HPDE6-E6E7 (cell line): ENCODE data around the gene CRY1.

ENCODE experiments used
- DNase-seq: peaks from one replicate; pipeline ENCODE4 v3.0.0; 2011; ENCODE audit warnings: missing footprints; ENCODE audit errors: extremely low spot score

CRY1 gene

DNA sequence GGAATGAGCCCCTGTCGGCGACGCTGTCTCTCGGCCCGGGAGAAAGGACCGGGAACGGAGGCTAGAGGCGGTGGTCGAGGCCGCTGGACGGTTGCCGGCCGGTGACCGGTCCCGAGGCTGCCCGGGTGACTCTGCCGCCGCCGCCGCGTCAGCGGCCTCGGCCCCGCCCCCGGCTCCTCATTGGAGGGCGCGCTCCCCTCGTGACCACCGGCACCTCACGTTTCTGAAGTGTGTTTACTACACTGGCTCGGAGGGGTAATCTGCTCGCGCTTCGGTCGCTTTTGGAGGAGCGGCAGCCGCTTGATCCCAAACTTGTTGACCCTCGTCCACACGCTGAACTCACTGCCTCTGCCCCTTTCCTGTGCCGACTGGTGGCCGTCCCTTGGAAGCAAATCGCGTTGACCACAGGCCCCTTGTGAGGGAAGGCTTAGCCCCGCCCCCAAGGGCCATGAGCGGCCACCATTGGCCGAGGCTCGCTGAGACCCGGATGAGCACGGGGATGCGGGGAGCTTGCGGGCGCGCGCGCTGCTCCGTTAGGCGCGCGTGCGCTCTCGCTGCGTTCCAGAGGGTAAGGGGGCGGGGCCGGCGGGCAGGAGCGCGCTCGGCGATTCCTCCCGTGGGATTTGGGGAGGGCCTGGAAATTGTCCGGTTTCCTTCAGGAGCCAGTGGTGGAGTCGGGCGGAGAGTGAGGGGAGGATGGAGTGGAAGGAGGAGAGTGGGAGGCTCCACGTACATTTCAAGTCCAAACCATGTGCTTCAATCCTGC, at the start of gene CRY1:
Gene CRY1 (minus strand): TSS at position 133 of the 766 bp plus-strand sequence. CDS start 588 bp downstream, outside the sequence.
- DNase-seq = peak; percentile 85

DNA sequence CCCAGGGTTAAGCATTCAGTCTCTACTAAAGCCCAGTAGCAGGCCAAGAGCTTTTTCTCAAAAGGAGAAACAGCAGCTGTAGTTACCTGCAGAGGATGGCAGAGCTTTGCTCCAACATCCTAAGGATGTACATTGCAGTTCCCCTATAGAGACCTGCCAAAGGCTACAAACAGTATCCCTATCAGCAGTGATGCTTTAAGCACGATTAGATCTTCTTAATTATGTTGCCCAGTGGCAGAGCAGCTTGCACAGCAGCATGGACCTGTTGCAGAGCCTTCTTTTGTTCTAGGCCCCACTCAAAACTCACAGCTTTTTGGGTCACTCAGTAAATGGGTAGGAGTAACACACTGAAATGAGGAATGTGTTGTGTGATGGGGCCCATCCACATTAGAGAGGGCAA, 46.4 kb upstream of the CRY1 start:
- DNase-seq = no peak

DNA sequence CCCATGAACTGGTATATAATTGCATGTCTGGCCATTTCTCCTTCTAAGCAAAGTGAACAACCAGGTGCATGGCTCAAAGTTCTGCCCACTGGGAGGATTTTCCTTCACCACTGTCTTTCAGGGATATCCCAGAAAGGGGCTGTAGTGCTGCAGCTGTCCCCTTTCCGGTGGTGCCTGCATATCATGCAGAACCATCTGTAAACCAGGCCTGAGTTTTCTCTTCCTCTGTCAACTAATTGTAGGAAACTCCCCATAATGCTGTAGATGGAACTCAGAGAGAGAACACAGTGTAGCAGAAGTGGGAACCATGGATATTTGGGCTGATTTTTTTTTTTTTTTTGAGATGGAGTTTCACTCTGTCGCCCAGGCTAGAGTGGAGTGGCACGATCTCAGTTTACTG, 45.6 kb upstream of the CRY1 start:
- DNase-seq = no peak

DNA sequence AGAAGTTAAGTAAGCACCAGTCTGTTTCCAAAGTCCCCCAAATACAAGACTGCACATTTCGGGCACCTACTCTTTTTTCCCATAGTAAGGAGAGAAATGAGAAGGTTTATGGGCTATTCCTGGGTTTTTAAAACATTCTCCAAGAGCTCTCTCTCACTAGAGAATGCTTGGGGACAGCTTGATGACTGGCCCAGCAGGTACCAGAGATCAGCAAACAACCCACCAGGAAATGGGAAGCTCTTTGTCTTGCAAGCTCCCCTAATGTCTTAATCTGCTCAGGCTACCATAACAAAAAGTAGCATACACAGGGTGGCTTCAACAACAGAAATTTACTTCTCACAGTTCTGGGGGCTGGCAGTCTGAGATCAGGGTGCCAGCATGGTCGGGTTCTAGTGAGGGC, 41.8 kb upstream of the CRY1 start:
- DNase-seq = no peak

DNA sequence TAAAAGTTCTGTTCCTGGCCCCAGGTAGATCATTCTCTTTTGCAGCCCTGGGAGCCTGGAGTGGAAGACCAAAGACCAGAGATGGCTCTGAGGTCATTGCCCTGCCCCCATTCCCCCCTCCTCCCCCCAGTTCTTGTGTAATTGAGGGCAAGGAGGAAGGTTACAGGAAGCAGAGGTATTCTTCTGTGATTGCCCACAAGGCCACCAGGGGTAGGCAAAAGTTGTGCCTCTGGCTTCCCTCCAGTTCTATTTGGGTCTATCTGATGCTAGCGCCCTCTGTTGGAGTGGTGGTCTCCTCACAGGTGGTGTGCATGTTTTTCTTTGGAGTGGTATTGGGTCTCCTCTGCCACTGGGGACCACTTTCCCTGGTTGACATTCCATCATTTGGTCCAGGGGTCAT, 41.2 kb upstream of the CRY1 start:
- no peak for DNase-seq

DNA sequence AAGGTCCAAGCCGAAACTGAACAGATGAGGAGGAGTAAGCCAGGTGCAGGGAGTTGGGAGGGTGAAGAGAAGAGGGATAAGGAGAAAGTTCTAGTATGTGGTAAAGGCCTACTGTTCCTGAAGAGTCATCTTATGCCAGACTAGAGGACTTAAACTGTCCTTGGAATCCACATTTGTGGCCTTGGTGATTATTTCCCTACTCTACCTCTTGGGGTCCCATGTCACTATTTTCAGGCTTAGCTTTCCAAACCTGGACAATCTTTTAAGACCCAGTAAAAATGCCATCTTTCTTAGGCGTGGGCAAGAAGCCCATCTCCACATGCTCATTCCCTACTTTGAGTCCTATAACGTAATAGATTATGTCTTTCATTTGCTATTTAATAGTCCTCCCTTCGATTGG, 40.1 kb upstream of the CRY1 start:
- DNase-seq = no peak

DNA sequence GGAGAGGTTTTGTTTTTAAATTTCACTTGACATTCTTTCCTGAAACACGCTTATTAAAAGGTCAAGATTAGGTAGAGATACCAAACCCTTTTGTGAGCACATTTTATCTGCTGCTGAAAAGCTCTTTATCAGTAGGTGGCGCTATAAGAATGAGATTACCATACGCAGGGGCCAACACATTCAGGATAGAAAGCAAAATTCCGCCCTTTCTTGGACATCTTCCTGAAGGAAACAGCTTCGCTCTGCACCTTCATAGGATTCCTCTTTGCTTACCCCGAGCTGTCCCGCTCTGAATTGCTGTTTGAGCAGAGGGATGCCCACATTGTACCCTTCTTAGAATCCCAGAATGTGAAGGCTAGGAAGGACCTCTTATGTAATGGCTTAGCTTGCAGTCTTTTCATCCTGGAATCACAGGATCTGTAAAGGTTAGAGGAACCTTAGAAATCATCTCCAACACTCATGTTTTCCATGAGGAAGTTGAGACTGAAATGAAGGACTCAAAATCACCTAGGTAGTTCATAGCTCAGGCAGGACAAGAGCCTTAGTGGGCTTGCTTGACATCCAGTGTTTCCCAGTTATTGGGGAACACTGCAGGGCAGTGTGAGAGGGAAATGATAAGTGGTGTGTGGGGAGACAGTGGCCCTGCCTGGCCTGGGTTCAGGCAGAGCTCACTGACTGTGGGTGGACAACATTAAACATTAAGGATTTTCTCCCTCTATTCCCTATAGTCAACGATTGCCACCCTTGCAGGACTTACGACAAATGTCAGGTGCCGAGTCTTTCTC, 38.7 kb upstream of the CRY1 start:
- peak; percentile 72 for DNase-seq

DNA sequence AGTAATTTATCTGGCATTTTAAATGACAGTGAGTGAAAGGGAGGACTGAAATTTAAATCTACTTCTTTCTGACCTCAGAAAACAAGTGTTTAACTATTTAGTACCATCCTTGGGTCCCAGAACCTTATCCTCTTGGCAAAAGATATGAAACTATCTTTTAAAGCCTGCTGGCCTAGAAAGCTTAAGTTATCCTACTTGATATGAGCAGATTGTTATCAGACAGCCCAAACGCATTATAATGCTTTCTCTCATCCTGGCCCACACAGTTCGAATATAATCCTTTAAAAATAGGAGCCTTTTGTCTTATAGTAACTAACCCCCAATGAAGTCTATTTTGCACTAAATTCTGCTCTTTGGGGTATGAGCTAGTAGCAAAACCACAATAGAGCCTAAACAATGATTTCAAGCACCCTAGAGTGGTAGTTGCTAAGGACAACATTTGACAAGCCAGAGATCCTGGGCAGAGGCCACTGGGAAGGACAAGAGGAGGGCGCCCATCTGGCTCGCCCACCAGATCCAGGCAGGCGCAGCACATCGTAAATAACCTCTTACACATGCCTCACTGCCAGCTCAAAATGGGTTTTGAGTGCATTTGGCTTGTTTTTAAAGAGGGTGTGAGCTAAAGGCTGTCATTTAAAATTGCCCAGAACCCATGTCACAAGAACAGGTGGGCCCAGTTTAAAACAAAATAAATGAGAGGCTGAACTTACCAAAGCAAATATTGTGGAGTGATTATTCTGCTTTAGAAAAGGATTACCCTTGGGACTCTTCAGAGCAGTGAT, 37.7 kb upstream of the CRY1 start:
- no peak for DNase-seq

DNA sequence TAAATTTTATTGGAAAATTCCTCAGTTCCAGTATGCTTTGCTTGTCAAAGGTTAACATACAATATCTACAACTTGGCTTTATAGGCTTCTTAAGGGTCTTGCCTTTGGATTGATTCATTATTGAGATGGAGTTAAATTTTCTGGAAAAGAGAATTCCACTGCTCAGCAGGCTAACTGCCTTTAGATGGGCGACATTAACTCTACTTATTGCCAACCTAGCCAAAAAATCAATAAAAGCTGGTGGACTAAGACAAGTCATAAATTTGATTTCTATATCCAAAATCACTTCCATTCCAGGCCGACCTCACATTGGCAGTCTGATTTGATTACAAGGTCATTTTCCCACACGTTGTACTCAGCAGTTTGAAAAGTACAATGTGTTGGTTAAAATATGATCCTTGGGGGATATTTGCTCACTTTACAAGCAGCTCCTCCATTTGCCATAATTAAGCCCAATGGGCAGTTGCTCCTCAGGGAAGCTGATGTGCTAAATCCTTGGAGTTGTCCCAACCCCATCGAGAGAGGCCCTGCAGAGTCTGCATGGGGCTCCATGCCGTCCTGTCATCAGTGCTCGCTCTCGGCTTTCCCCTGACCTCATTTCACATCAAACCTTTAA, 36.1 kb upstream of the CRY1 start:
- DNase-seq = no peak

DNA sequence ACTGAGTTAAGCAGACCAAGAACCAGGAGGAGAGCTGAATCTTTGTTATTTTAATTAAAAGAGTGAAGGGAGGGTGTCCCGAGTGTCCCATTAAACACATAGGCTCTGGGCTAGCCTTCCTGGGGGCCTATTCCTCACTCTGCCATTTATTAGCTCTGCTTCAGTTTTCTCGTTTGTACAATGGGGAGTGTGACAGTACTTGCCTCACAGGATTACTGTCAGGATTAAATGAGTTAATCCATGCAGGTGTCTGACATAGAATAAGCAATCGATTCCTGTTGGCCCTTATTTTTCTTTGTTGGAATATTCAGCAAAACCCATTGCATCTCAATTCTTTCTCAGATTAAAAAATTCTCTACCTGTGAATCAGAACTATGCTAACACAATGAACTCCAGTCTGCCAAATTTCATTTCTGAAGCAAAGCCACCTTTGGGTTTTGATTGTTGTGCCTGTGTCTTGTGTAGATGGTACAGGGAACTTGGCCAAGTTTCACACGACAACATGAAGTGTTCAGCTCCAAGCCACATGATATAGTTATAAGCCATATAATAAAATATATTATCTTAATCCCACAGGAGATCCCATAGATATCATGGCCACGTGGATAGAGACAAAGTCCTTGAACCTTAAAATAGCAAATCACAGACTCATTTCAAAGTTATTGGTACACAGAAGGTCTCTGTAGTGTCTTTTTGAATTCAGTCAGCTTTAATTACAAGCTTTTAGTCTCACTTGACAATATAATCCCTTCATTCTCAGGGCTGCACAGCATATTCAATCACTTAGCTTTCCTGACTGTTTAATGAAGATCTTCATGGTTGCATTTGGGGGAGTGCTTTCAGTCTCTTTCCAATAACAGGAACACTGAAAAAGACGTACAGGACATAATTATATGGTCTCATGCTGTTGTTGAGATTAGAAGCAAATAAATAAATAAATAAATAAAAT, 34.4 kb upstream of the CRY1 start:
- no peak for DNase-seq

DNA sequence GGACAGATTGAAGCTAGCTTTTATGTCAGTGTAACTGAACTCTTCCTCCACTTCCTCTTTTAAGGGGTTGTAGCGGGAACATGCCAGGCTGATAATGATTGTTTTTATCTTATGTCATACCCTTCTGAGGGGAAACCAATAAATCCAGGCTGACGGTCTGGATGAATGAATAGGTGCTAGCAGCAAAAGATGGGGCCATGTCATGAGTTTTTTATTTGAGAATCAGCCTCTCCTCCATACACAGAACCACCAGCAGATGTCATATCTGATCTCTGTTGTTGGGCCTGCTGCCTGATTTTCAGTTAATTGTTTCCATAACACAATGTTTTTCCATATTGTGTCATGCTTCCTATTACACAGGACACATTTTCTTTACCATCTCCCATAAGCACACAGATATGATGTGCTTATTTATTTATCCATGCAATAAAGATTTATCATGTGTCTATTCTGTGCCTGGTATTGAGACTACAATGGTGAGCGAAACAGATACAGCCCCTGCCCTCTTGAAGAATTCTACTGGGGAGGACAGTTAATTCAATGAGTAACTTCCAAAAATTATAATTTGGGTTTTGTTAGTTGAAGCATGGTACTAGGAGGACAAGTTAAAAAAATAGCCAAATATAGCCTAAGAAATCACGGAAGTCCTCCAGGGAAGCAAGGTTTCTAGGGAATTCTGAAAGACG, 33.6 kb upstream of the CRY1 start:
- DNase-seq = peak; percentile 25

DNA sequence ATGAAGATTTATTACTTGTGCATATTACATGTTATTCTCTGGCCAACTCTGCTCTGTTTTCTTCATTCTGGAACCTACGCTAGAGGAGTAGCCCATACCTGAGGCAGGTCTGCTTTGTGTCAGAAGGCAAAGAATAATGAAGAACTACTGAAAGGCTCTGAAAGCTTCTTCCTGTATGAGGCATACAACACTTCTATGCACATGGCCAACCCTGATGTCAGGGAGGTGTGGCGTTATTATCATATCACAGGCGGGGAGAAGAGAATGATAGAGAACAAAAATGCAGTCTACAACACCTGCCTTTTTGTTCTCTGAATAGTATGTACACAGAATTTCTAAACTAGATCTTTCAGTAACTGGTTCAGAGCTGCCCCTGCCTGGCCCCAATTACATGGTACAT, 32.5 kb upstream of the CRY1 start:
- DNase-seq = no peak

DNA sequence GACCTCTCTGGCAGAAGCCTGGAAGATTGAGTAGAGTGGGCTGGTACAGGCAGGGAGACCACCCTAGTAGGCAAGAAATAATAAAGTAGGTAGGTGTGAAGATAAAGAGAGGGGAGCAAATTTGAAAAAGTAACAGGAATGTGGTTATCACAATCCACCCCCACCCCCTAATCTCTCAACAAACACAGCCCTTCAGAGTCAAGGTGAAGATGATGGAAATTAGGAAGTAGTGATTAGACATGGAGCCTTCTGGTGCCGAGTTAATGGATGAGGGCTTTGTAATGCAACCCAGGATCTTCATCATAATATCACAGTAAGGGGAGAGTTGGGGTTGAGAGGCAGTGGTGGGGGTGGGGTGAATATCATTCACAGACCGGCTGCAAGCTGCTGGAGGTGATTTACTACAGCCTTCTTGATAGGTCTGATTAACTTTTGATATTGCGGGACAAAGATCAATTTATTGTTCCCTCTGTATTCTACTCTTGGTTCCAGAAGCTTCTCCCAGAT, 29.2 kb upstream of the CRY1 start:
- no peak for DNase-seq

DNA sequence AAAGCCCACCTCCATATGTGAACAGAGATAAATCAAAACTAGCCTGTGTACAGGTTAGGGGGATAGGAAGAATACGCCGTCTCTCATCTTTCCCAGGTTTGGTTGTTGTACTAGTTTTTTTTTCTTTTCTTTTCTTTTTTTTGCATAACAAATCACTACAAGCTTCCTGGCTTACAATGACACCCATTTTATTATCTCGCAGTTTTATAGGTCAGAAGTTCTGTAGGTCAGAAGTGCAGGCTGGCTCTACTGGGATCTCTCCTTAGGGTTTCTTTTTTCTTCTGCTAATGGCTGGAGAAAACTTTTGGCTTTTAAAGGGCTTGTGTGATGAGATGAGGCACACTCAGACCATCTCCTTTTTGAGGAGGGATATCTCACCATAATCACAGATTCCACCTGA, 25.7 kb upstream of the CRY1 start:
- DNase-seq = no peak

DNA sequence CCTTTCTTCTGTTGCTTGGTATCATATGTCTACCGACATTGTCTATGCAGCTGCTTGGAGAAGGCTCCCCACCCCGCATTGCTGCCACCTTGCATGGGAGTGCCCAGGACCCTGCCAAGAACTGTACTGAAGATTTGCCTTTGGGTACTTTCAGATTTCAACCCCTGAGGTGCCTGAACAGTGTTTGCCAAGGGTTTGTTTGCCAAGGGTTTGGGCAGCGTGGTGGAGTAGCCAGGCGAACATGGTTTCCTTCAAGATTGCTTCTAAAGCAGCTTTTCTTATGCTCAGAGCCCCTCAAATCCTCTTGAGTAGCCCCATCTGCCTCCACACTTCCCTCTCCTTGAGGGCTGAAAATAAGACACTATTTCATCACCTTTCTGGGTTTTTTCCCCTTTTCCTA, 25.3 kb upstream of the CRY1 start:
- no peak for DNase-seq

DNA sequence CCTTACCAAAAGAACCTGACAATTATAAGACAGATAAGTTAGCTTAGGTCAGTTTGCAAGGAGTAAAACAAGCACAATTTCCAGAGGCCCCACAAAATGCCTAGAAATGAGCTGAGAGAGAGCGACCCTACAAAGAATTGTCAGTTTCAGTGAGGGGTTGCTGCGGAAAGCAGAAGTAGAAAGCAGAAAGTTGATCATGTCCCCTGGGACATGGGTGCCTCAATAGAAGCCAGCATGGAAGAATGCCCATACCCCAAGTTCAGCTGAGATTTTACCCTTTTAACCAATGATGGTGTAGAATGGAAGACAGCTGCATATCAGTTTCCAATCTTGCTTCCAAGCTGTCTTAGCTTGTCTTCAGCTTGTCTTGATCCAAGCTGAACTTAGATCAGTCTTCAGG, 21.8 kb upstream of the CRY1 start:
- DNase-seq = no peak

DNA sequence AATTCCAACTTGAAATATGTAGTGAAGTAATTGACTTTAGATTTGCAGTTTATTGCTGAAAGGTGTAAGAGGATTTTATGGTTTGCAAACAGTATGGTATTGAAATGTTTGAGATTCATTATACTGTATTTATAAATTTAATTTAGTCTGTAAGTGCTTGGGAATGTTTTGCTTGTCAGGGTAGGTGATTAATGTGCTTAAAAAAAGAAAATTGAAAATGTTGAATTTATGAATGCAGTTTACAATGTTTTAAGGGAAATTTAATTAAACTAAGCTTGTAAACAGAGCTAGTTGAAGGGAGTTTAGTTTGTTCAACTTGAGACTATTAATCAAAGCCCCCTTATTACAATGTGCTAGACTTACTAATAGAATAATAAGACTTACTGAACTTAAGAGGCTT, 18.0 kb upstream of the CRY1 start:
- no peak for DNase-seq

DNA sequence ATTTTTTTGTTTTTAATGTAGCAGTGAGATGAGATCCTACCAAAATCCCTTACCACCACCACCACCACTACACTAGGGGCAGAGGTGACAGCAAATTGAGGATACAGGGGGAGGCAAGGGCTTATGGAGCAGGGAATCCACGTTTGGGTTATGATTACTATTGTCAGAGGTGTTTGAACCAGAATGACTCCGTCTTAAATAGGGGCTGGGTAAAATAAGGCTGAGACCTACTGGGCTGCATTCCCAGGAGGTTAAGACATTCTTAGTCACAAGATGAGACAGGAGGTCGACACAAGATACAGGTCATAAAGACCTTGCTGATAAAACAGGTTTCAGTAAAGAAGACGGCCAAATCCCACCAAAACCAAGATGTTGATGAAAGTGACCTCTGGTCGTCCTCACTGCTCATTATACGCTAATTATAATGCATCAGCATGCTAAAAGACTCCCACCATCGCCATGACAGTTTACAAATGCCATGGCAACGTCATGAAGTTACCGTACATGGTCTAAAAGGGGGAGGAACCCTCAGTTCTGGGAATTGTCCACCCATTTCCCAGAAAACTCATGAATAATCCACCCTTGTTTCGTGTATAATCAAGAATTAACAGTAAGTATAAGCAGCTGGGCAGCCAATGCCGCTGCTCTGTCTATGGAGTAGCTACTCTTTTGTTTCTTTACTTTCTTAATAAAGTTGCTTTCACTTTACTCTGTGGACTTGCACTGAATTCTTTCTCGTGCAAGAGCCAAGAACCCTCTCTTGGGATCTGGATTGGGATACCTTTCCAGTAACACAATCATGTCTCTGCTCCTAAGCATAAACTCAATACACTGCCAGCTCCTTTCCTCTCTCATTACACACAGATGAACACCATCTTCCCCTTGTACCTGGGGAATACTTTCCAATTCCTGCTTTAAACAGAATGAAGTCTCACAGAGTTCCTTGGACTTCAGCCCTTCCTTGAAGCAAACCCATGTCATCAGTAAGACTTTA, 16.7 kb upstream of the CRY1 start:
- DNase-seq = no peak

DNA sequence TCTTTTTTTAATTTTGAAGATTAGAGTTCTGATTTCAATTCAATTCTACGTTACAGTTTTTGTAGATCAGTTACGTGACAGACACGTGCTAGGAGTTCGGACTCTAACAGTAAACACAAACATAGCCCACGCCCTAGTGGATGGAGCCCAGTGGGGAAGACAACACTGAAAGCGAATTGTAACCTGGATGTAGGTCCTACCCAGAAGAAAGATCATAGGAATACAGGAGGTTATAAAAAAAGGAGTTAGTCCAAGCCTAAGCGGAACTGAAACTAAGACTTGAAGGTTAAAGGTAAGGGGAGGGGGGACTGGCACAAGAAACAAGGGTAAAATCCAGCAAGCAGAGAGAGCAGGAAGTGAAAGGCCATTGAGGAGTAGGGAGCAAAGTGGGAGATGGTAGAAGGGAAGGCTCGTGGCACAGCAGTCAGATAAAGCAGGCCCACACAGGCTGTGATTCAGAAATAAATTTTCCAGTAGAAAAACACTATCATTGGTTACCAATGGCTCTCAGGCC, 15.7 kb upstream of the CRY1 start:
- no peak for DNase-seq
